Esophagus squamous epithelium (tissue), 4 donors: Measurements from ENCODE around the gene DUS1L.

ENCODE experiments used
- POLR2A ChIP-seq, 4 donors: fragments of 450-650 bp; IDR thresholded peaks; one replicate each; pipeline ENCODE4 v1.6.1; 2017; ENCODE audit warnings: antibody characterized with exemption in 4 of 4, mild to moderate bottlenecking in 4 of 4, moderate library complexity in 3 of 4
- TF ChIP-seq, protein P1 (sequence below), 6 experiments: fragments of 450-650 bp in 4 of 6; fragments of 200-600 bp in 2 of 6; sonication (generic) in 2 of 6; IDR thresholded peaks; one replicate each; pipeline ENCODE4 v1.5.1; 2016 to 2019; ENCODE audit warnings: antibody characterized with exemption in 6 of 6, mild to moderate bottlenecking in 4 of 6, moderate library complexity in 4 of 6

DNA sequence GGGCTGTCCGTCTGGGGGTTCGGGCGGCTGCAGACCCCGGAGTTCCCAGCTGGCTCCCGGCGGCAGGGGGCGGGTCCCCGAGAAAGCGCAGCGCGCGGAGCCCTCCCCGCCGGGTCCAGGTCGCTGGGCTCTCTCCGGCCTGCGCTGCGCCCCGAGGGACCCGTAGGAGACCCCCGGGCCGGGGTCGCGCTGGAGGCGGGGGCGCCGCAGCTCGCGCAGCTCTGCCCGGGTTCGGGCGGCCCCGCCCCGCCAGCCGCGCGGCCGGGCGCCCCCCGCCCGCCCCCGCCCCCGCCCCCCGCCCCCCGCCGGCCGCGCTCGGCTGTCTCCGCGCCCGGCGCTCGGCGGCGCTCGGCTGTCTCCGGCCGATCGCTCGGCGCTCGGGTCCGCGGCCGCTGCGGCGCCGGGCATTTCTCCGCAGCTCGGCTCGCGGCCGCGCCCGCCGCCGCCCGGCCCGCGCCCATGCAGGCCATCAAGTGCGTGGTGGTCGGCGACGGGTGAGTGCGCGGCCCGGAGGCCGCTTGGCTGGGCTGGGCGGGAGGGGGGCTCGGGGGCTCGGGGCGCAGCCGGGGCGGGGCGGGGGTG lies 34.2 kb downstream of the DUS1L start, which contains the start of gene RAC3:
- TF ChIP-seq, protein P1, sequence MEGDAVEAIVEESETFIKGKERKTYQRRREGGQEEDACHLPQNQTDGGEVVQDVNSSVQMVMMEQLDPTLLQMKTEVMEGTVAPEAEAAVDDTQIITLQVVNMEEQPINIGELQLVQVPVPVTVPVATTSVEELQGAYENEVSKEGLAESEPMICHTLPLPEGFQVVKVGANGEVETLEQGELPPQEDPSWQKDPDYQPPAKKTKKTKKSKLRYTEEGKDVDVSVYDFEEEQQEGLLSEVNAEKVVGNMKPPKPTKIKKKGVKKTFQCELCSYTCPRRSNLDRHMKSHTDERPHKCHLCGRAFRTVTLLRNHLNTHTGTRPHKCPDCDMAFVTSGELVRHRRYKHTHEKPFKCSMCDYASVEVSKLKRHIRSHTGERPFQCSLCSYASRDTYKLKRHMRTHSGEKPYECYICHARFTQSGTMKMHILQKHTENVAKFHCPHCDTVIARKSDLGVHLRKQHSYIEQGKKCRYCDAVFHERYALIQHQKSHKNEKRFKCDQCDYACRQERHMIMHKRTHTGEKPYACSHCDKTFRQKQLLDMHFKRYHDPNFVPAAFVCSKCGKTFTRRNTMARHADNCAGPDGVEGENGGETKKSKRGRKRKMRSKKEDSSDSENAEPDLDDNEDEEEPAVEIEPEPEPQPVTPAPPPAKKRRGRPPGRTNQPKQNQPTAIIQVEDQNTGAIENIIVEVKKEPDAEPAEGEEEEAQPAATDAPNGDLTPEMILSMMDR (IDR thresholded peaks at IDR 0.05), result no peak
- no peak for TF ChIP-seq POLR2A (IDR thresholded peaks at IDR 0.05)
